ENCODE measurements around the gene MRPL43. TPM values are rescaled to one million over a fixed set of nuclear protein-coding genes. Genes with fewer than 3 reads are reported as not detected.

MRPL43 gene
- total RNA-seq, 1 donor from 2014 or later = 70.2 TPM

DNA sequence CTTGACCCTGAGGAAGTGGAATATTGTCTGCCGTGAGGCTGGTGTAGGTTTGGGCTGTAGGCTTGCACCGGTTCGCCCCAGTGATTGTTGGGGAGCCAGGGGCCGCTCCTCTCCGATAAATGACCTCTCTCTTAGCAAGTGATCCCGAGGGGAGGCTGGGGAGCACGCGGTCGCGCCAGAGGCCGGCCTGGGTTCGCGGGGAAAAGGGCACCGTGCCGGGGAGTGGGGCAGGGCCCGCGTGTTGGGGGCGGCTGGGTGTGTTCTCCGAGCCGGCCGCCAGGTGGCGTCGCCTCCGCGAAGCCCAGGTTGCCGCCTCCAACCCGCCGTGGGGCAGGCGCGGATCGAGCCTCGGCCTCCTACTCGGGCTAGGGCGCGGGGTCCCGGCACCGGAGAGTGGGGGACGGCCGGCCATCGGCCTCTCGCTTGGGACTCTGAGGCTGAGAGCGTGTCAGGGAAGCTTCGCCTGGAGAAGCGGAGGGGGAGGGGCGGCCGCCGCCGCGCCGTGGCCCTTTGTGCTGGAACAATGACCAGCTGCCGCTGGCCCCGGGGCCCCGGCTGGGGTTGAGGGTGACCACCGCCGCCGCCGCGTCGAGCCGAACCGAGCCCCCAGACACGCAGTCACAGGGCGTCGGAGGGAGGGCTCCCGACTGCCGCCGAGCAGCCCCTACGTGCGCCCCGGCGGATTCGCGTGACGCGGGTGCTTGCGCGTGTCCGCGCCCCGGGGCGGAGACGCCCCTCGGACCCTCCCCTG lies 11.9 kb upstream of the MRPL43 start:
- DNase-seq (ENCODE audit: low spot score in 2 of 2, unreplicated experiment in 2 of 2) = peak; percentile 73 to 88
- no peaks in the 10 kb centered on the region for H3K27me3 Mint-ChIP-seq (ENCODE audit: low read depth)
- H3K36me3 Mint-ChIP-seq = peaks cover 2% of the 10 kb centered on the region
- peak overlapping the region; percentile 98 for H3K27ac Mint-ChIP-seq
- H3K4me1 Mint-ChIP-seq = peaks cover 50% of the 10 kb centered on the region
- H3K9me3 Mint-ChIP-seq = no peaks in the 10 kb centered on the region
- TF ChIP-seq, protein P1, sequence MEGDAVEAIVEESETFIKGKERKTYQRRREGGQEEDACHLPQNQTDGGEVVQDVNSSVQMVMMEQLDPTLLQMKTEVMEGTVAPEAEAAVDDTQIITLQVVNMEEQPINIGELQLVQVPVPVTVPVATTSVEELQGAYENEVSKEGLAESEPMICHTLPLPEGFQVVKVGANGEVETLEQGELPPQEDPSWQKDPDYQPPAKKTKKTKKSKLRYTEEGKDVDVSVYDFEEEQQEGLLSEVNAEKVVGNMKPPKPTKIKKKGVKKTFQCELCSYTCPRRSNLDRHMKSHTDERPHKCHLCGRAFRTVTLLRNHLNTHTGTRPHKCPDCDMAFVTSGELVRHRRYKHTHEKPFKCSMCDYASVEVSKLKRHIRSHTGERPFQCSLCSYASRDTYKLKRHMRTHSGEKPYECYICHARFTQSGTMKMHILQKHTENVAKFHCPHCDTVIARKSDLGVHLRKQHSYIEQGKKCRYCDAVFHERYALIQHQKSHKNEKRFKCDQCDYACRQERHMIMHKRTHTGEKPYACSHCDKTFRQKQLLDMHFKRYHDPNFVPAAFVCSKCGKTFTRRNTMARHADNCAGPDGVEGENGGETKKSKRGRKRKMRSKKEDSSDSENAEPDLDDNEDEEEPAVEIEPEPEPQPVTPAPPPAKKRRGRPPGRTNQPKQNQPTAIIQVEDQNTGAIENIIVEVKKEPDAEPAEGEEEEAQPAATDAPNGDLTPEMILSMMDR (IDR thresholded peaks at IDR 0.05; ENCODE audit: unreplicated experiment) = peak; percentile 100
- peak overlapping the region; percentile 84 for H3K4me3 Mint-ChIP-seq

DNA sequence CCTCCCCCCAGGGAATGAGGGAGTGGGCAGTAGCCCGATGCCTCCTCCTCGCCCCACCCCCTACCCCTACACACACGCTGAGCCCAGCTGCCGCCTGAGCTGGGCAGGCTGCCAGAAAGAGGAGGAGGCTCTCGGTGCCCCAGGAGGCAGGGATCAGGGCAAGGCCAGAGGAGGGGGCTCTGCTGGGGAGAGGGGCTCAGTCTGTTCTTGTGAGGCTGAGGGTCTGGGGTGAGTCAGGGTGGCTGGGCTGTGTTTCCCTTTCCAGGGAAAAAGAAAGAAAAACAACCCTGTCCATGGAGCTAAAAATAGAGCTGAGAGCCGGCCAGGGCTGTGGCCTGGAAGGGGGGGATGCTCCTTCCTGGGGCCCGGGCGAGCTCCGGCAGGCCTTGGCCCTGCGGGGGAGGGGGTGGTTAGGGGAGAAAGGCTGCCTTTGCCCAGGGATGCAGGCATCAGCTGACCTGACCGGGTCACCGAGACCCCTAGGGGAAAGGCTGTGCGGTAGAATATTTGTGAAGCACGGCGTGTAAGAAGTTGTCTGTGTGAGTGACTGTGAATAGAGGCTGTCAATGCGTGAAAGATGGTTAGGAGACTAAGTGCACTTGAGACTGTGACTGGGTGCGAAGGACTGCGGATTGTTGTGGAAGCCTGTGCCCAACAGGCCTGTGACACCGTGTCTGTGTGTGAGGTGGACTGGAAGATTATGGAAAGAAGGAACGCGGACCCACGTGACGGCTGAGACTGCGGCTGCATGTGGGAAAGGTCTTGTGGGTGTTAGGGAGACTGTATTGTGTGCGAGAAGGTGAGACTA lies 11.1 kb upstream of the MRPL43 start:
- Mint-ChIP-seq H3K27ac (peak overlapping the region; percentile 98), H3K27me3 (ENCODE audit: low read depth) (no peaks in the 10 kb centered on the region), H3K4me1 (peaks cover 50% of the 10 kb centered on the region), H3K4me3 (peak overlapping the region; percentile 84), H3K9me3 (no peaks in the 10 kb centered on the region), H3K36me3 (peaks cover 4% of the 10 kb centered on the region)
- TF ChIP-seq, protein P1 (IDR thresholded peaks at IDR 0.05; ENCODE audit: unreplicated experiment) = no peak
- peak; percentile 79 to 83 for DNase-seq (ENCODE audit: low spot score in 2 of 2, unreplicated experiment in 2 of 2)

DNA sequence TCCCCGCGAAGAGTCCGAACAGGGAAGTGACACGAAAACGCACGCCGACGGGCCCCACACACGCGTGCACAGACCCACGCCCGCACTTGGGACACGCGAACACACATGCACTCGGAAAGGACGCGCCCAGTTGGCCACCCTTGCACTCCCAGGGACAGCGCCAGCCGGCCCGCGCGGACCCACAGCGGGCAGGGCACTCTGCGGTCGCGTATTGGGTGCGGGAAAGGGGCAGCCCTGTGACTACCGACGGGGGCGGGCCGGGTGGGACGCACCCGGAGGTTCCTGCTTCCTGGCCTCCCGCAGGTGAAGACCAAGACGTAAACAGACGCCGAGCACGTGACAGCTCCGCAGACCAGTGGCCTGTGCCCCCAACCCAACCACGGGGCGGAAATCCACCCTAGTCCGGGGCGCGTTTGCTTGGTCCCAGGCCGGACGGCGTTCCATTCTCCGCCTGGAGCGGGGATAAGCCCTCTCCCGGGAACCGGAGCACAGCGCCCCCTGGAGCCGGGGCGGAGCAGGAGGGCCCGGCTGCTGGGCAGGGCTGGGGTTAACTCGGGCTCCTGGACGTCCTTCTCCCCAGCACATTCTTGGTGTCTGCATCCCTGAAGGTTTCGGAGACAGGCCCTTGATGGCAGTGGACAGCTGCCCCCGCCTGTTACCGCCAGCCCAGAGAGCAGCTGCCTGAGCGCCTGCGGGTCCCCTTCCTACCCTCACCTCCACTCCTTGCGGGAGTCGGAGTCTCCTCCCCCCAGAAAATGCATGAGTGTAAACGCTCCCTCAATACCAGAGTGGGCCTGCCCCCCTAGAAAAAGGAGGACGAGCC lies 10.3 kb upstream of the MRPL43 start:
- peaks cover 50% of the 10 kb centered on the region for H3K4me1 Mint-ChIP-seq
- peaks cover 2% of the 10 kb centered on the region for H3K36me3 Mint-ChIP-seq
- TF ChIP-seq, protein P1 (IDR thresholded peaks at IDR 0.05; ENCODE audit: unreplicated experiment) = peak; percentile 91

DNA sequence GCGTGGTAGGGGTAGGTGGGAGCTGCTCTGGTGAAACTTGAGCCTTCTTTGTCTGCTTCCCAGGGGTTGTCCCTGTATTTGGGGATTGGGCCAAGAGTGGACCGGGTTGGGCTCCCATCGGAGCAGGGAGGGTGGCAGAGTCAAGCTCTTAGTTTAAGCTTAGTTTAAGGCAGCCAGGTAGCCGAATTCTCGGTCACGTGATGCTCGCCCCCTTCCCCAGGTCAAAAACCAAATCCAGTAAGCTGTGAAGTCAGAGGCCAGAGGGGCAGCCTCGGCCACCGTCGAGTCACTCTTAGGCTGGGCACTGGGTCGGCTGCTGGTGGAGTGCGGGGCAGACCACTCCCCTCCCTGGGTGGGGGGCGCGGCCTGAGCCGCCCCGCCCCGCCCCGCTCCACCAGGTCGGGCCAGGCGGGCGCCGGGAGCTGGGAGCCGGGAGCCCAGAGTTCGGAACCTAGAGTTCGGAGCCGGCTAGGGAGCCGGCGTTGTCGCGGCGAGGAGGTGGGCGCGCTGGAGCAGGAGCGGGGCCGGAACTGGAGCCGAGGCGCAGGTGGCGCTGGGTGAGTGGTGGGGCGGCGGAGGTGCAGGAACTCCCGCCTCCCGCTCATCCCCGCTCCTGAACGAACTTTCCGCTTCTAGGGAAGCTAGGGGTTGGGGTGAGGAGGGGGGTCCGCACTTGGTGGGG lies 9.5 kb upstream of the MRPL43 start:
- Mint-ChIP-seq H3K27ac (peak overlapping the region; percentile 94), H3K9me3 (no peaks in the 10 kb centered on the region), H3K36me3 (peaks cover 2% of the 10 kb centered on the region), H3K4me1 (peaks cover 45% of the 10 kb centered on the region), H3K27me3 (ENCODE audit: low read depth) (no peaks in the 10 kb centered on the region), H3K4me3 (peak overlapping the region; percentile 84)
- TF ChIP-seq, protein P1 (IDR thresholded peaks at IDR 0.05; ENCODE audit: unreplicated experiment) = no peak
- peak in 1 of 2 experiments; percentile 63 for DNase-seq (ENCODE audit: low spot score in 2 of 2, unreplicated experiment in 2 of 2)

More for the DNA sequence above, 10.3 kb upstream of the MRPL43 start:
- no peaks in the 10 kb centered on the region for H3K9me3 Mint-ChIP-seq
- H3K27ac Mint-ChIP-seq = peak overlapping the region; percentile 98
- H3K27me3 Mint-ChIP-seq (ENCODE audit: low read depth) = no peaks in the 10 kb centered on the region
- DNase-seq (ENCODE audit: low spot score in 2 of 2, unreplicated experiment in 2 of 2) = peak; percentile 65 to 85
- H3K4me3 Mint-ChIP-seq = peak overlapping the region; percentile 84

DNA sequence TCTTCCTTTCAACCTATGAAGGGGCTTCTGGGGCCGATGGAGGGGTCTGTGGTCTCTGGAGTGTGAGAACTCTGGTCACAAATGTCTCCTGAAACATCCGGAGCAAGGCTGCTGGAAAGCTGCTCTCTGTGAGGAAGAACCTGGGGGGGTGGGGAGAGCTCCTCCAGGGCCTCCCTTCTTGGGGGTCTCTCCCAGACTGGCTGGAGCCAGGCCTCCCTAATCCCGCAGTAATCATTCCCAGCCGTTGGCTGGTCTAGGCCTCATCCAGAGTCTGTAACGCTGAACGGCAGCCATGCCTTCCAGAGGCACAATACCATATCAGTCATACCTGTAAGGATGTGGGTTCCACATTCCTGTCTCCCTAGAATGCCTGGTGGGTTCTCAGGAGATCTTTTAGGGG lies 7.9 kb upstream of the MRPL43 start:
- Mint-ChIP-seq H3K4me3 (peak overlapping the region; percentile 84), H3K36me3 (peaks cover 13% of the 10 kb centered on the region), H3K27me3 (ENCODE audit: low read depth) (no peaks in the 10 kb centered on the region), H3K27ac (peak overlapping the region; percentile 80), H3K4me1 (peaks cover 34% of the 10 kb centered on the region), H3K9me3 (no peaks in the 10 kb centered on the region)
- no peak for DNase-seq (ENCODE audit: low spot score in 2 of 2, unreplicated experiment in 2 of 2)
- TF ChIP-seq, protein P1 (IDR thresholded peaks at IDR 0.05; ENCODE audit: unreplicated experiment) = no peak

Measured in mesothelial cell of epicardium (in vitro differentiated cells).